HCT116 (cell line): ENCODE data around the gene CAMK1D.

Experiments used
- CBX3 ChIP-seq: IDR thresholded peaks from 2 replicates; pipeline ENCODE4 v1.6.1; 2012; ENCODE audit warnings: low read depth
- CEBPB ChIP-seq: IDR thresholded peaks from 2 replicates; pipeline ENCODE4 v1.6.1; 2012; ENCODE audit warnings: low read depth
- CTCF ChIP-seq, 3 experiments: fragments of 200-600 bp in 1 of 3; sonication (generic) in 1 of 3; IDR thresholded peaks in 2 of 3; conservative IDR thresholded peaks in 1 of 3; 2 replicates each; pipeline ENCODE4 v1.5.1; 2012 to 2017; ENCODE audit warnings: low read depth in 2 of 3, low read length in 2 of 3, antibody characterized with exemption in 1 of 3, borderline replicate concordance in 1 of 3, control low read depth in 1 of 3, mild to moderate bottlenecking in 1 of 3, mixed read lengths in 1 of 3, mixed run types in 1 of 3, moderate library complexity in 1 of 3; ENCODE audit not compliant: insufficient read depth in 1 of 3
- POLR2A ChIP-seq: IDR thresholded peaks from 2 replicates; pipeline ENCODE4 v1.7.0; 2011; ENCODE audit warnings: borderline replicate concordance; ENCODE audit not compliant: insufficient read depth, insufficient read length; ENCODE audit errors: extremely low read depth
- POLR2AphosphoS5 ChIP-seq: IDR thresholded peaks from 2 replicates; pipeline ENCODE4 v1.6.1; 2011; ENCODE audit warnings: mild to moderate bottlenecking, low read depth, low read length, moderate library complexity
- SIN3A ChIP-seq: IDR thresholded peaks from 2 replicates; pipeline ENCODE4 v1.6.1; 2012; ENCODE audit warnings: low read depth
- SP1 ChIP-seq: IDR thresholded peaks from 2 replicates; pipeline ENCODE4 v1.6.1; 2012; ENCODE audit warnings: low read depth
- SRF ChIP-seq: IDR thresholded peaks from 2 replicates; pipeline ENCODE4 v1.6.1; 2012; ENCODE audit warnings: low read depth
- YY1 ChIP-seq: IDR thresholded peaks from 2 replicates; pipeline ENCODE4 v1.6.1; 2011; ENCODE audit warnings: low read length, low read depth, moderate library complexity, mild to moderate bottlenecking; ENCODE audit not compliant: insufficient replicate concordance; ENCODE audit errors: extremely low read depth
- TF ChIP-seq, protein P1 (sequence below): IDR thresholded peaks from 2 replicates; pipeline ENCODE4 v1.6.1; 2012; ENCODE audit warnings: low read depth
- TF ChIP-seq, protein P2 (sequence below): IDR thresholded peaks from 2 replicates; pipeline ENCODE4 v1.6.1; 2012

- TF ChIP-seq POLR2A (no peak), CBX3 (no peak), SP1 (no peak), CTCF (IDR thresholded peaks at IDR 0.05 in 2 of 3, conservative IDR thresholded peaks at IDR 0.05 in 1 of 3; ENCODE audit: borderline replicate concordance in 1 of 3, insufficient read depth in 1 of 3, low read depth in 2 of 3, low read length in 2 of 3) (peak; percentile 12 to 77 (median 75); a peak in 5 of 6 replicates), SRF (no peak), SIN3A (no peak), POLR2AphosphoS5 (no peak), CEBPB (no peak), YY1 (no peak)
- TF ChIP-seq, protein P1, sequence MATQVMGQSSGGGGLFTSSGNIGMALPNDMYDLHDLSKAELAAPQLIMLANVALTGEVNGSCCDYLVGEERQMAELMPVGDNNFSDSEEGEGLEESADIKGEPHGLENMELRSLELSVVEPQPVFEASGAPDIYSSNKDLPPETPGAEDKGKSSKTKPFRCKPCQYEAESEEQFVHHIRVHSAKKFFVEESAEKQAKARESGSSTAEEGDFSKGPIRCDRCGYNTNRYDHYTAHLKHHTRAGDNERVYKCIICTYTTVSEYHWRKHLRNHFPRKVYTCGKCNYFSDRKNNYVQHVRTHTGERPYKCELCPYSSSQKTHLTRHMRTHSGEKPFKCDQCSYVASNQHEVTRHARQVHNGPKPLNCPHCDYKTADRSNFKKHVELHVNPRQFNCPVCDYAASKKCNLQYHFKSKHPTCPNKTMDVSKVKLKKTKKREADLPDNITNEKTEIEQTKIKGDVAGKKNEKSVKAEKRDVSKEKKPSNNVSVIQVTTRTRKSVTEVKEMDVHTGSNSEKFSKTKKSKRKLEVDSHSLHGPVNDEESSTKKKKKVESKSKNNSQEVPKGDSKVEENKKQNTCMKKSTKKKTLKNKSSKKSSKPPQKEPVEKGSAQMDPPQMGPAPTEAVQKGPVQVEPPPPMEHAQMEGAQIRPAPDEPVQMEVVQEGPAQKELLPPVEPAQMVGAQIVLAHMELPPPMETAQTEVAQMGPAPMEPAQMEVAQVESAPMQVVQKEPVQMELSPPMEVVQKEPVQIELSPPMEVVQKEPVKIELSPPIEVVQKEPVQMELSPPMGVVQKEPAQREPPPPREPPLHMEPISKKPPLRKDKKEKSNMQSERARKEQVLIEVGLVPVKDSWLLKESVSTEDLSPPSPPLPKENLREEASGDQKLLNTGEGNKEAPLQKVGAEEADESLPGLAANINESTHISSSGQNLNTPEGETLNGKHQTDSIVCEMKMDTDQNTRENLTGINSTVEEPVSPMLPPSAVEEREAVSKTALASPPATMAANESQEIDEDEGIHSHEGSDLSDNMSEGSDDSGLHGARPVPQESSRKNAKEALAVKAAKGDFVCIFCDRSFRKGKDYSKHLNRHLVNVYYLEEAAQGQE, result no peak
- TF ChIP-seq, protein P2, sequence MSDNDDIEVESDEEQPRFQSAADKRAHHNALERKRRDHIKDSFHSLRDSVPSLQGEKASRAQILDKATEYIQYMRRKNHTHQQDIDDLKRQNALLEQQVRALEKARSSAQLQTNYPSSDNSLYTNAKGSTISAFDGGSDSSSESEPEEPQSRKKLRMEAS, result no peak
Observed at GRCh38 chr10:12729885-12730284, 380.5 kb downstream of the CAMK1D start.
